Measurements from ENCODE around the gene HSPA1L.
"Not testable (repeated sequence)": the region's sequence is repeated elsewhere in the genome, so short reads cannot be mapped to it uniquely, and the experiment has no call there.

HSPA1L gene

GRCh38 chr6:31859923-31860322, 44.8 kb upstream of the HSPA1L start:
- TF ChIP-seq, protein P1, sequence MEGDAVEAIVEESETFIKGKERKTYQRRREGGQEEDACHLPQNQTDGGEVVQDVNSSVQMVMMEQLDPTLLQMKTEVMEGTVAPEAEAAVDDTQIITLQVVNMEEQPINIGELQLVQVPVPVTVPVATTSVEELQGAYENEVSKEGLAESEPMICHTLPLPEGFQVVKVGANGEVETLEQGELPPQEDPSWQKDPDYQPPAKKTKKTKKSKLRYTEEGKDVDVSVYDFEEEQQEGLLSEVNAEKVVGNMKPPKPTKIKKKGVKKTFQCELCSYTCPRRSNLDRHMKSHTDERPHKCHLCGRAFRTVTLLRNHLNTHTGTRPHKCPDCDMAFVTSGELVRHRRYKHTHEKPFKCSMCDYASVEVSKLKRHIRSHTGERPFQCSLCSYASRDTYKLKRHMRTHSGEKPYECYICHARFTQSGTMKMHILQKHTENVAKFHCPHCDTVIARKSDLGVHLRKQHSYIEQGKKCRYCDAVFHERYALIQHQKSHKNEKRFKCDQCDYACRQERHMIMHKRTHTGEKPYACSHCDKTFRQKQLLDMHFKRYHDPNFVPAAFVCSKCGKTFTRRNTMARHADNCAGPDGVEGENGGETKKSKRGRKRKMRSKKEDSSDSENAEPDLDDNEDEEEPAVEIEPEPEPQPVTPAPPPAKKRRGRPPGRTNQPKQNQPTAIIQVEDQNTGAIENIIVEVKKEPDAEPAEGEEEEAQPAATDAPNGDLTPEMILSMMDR (IDR thresholded peaks at IDR 0.05; ENCODE audit: low read depth, low read length, missing control alignments), result no peak
- DNase-seq (ENCODE audit: extremely low read depth, low read depth), result no peak
- H3K4me3 ChIP-seq (replicated peaks; ENCODE audit: low read depth, low read length), result no peak overlapping the region

DNA sequence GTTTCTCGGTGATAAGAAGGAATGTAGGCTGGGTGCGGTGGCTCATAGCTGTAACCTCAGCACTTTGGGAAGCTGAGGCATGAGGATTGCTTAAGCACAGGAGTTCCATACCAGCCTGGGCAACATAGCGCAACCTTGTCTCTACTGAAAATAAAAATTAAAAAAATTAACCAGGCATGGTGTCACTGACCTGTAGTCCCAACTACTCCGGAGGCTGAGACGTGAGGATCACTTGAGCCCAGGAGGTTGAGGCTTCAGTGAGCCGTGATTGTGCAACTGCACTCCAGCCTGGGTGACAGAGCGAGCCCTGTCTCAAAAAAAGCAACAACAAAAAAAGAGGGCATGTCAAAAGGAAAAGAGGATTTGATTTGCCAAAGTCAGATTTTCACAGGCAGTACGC, 43.6 kb upstream of the HSPA1L start:
- H3K4me3 ChIP-seq (replicated peaks; ENCODE audit: low read depth, low read length), result no peak overlapping the region
- TF ChIP-seq, protein P1 (IDR thresholded peaks at IDR 0.05; ENCODE audit: low read depth, low read length, missing control alignments), result no peak
- DNase-seq (ENCODE audit: extremely low read depth, low read depth), result no peak

DNA sequence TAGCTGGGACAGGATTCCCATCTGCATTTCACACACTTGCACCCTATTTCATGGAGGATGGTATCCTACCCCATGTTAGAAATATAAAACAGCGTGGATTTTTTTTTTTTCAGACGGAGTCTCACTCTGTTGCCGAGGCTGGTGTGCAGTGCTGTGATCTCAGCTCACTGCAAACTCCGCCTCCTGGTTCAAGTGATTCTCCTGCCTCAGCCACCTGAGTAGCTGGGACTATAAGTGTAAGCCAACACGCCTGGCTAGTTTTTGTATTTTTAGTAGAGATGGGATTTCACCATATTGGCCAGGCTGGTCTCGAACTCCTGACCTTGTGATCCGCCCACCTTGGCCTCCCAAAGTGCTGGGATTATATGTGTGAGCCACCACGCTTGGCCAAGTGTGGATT, 42.7 kb upstream of the HSPA1L start:
- DNase-seq (ENCODE audit: extremely low read depth, low read depth); H3K4me3 ChIP-seq (replicated peaks; ENCODE audit: low read depth, low read length): not testable (repeated sequence)

DNA sequence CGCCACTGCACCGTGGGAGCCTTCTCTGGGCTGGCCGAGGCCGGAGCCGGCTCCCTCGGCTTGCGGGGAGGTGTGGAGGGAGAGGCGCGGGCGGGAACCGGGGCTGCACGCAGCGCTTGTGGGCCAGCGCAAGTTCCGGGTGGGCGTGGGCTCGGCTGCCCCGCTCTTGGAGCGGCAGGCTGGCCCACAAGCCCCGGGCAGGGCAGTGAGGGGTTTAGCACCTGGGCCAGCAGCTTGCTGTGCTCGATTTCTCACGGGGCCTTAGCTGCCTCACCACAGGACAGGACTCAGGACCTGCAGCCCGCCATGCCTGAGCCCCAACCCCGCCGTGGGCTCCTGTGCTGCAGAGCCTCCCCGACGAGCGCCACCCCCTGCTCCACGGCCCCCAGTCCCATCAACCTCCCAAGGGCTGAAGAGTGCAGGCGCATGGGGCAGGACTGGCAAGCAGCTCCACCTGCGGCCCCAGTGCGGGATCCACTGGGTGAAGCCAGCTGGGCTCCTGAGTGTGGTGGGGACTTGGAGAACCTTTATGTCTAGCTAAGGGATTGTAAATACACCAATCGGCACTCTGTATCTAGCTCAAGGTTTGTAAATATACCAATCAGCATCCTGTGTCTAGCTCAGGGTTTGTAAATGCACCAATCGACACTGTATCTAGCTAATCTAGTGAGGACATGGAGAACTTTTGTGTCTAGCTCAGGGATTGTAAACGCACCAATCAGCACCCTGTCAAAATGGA, 37.1 kb upstream of the HSPA1L start:
- H3K4me3 ChIP-seq (replicated peaks; ENCODE audit: low read depth, low read length); DNase-seq (ENCODE audit: extremely low read depth, low read depth): not testable (repeated sequence)

DNA sequence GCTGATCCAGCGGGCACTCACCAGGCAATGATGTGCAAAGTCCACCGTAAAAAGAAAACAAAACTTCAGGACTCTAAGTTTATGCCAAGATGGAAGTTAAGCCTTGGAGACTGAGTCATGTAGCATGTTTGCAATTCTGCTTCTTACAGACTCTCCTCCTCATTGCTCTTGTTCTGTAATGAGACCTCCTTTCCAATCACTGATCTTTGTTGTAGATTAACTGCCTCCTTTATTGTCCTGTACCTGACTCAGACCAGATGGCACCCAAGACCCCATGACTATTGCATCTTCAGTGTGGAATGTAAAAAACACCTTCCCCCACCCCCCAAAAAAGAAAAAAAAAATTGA, 36.4 kb upstream of the HSPA1L start:
- TF ChIP-seq, protein P1 (IDR thresholded peaks at IDR 0.05; ENCODE audit: low read depth, low read length, missing control alignments), result no peak
- H3K4me3 ChIP-seq (replicated peaks; ENCODE audit: low read depth, low read length), result no peak overlapping the region
- no peak for DNase-seq (ENCODE audit: extremely low read depth, low read depth)

- no peak for DNase-seq (ENCODE audit: extremely low read depth, low read depth)
- TF ChIP-seq, protein P1 (IDR thresholded peaks at IDR 0.05; ENCODE audit: low read depth, low read length, missing control alignments), result no peak
- no peak overlapping the region for H3K4me3 ChIP-seq (replicated peaks; ENCODE audit: low read depth, low read length)
Measured at GRCh38 chr6:31850765-31851484, 35.8 kb upstream of the HSPA1L start.

DNA sequence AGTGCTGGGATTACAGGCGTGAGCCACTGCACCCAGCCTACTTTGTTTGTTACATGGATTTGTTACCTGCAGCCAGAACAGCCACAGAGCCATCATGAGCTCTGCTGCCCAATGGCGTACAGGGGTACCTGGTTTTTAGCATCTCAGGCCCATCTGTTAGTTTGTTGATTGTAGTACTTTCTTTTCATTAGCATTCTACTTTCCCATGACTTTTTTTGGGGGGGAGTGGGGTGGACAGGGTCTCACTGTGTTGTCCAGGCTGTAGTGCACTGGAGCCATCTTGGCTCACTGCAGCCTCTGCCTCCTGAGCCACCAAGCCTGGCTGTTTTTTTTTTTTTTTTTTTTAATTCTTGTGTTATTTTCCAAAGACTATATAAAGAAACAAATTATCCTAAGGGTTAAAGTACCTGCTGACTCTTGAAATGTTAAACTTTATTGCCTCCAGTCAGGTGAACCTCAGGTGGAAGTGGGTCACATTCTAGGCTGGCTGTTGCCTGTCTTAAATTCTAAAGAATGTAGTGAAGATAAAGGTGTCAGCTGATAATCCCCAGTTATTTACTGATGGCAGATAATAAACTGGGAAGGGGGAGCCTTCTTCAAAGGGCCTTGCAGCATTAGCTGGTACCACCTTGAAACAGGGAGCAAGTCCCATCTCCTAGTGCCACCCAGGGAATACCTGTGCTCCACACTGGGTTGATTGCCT, 32.3 kb upstream of the HSPA1L start:
- TF ChIP-seq, protein P1 (IDR thresholded peaks at IDR 0.05; ENCODE audit: low read depth, low read length, missing control alignments), result no peak
- no peak for DNase-seq (ENCODE audit: extremely low read depth, low read depth)
- H3K4me3 ChIP-seq (replicated peaks; ENCODE audit: low read depth, low read length), result no peak overlapping the region
